CD8-positive, alpha-beta memory T cell (primary cell): ENCODE results near the gene SLC35E4. TPM values are rescaled to one million over a fixed set of nuclear protein-coding genes. Genes with fewer than 3 reads are reported as not detected.

Experiments used
- CTCF ChIA-PET: fragments of 350-600 bp; sonication (Branson Sonifier 250); formaldehyde crosslinking; loops from one replicate; lab custom pipeline; 2021; ENCODE audit warnings: antibody characterized with exemption; lab: Charles Lee
- POLR2A ChIA-PET: fragments of 350-600 bp; sonication (Branson Sonifier 250); formaldehyde crosslinking; loops from one replicate; lab custom pipeline; 2021; ENCODE audit warnings: antibody characterized with exemption; lab: Charles Lee
- DNase-seq, 5 donors: peaks; one replicate each; pipeline versions ENCODE4 v3.0.0 to v3.0.0-alpha.2; 2020 to 2022; ENCODE audit warnings: mixed read lengths in 1 of 5
- H3K27ac ChIP-seq: one replicate; pipeline ENCODE4 v1.7.0; 2013; ENCODE audit warnings: low read depth, mild to moderate bottlenecking, low read length, moderate library complexity
- H3K27me3 ChIP-seq: 2 replicates; pipeline ENCODE4 v1.7.0; 2013; ENCODE audit warnings: low read length, mild to moderate bottlenecking; ENCODE audit not compliant: insufficient read depth, poor library complexity, severe bottlenecking
- H3K36me3 ChIP-seq: 2 replicates; pipeline ENCODE4 v1.7.0; 2013; ENCODE audit warnings: mild to moderate bottlenecking, low read length, moderate library complexity; ENCODE audit not compliant: insufficient read depth
- H3K4me1 ChIP-seq: 2 replicates; pipeline ENCODE4 v1.7.0; 2013; ENCODE audit warnings: mild to moderate bottlenecking, low read length, moderate library complexity; ENCODE audit not compliant: insufficient read depth
- H3K4me3 ChIP-seq: 2 replicates; pipeline ENCODE4 v1.7.0; 2013; ENCODE audit warnings: mild to moderate bottlenecking, low read length
- H3K9me3 ChIP-seq: 2 replicates; pipeline ENCODE4 v1.7.0; 2013; ENCODE audit warnings: mild to moderate bottlenecking, low read length
- H3K27ac Mint-ChIP-seq, 8 donors: one replicate each; pipeline ENCODE4 v1.8.0; 2020 to 2021; ENCODE audit warnings: mixed read lengths in 8 of 8, mild to moderate bottlenecking in 6 of 8, inconsistent platforms in 3 of 8, moderate library complexity in 3 of 8
- H3K27me3 Mint-ChIP-seq, 2 donors: one replicate each; pipeline ENCODE4 v1.8.0; 2020 to 2021; ENCODE audit warnings: mixed read lengths in 2 of 2, mild to moderate bottlenecking in 1 of 2, moderate library complexity in 1 of 2
- H3K36me3 Mint-ChIP-seq, 3 donors: one replicate each; pipeline ENCODE4 v1.8.0; 2020 to 2021; ENCODE audit warnings: mixed read lengths in 3 of 3, inconsistent platforms in 1 of 3, mild to moderate bottlenecking in 1 of 3
- H3K4me1 Mint-ChIP-seq, 3 donors: one replicate each; pipeline ENCODE4 v1.8.0; 2020 to 2021; ENCODE audit warnings: mixed read lengths in 3 of 3, inconsistent platforms in 1 of 3, mild to moderate bottlenecking in 1 of 3
- H3K4me3 Mint-ChIP-seq, 7 donors: one replicate each; pipeline ENCODE4 v1.8.0; 2020 to 2021; ENCODE audit warnings: mixed read lengths in 7 of 7, mild to moderate bottlenecking in 6 of 7, moderate library complexity in 4 of 7, inconsistent platforms in 2 of 7
- H3K9me3 Mint-ChIP-seq, 5 donors: one replicate each; pipeline ENCODE4 v1.8.0; 2020 to 2022; ENCODE audit warnings: mixed read lengths in 5 of 5, mild to moderate bottlenecking in 3 of 5, moderate library complexity in 2 of 5, inconsistent platforms in 1 of 5
- polyA plus RNA-seq: library from polyadenylated mRNA; unstranded; fragments of 300-500 nt; fragmentation: Illumina TruSeq; gene quantifications from one replicate; pipeline ENCODE4 v1.2.3, GENCODE V29; 2021
- total RNA-seq, 2 experiments: library from RNA; stranded (reverse); gene quantifications; one replicate each; pipeline ENCODE4 v1.2.3, GENCODE V29; 2021

SLC35E4 gene
- total and polyA plus RNA-seq, 3 experiments from 2014 or later: 3.3 to 8.4 (median 7.1) TPM

GRCh38 chr22:30606455-30607299 lies 28.9 kb upstream of the SLC35E4 start, which contains the start of gene TCN2:
Gene TCN2 (plus strand): TSS chr22:30607174. CDS start chr22:30607332, 158 bp downstream.
- Mint-ChIP-seq H3K4me1 (peaks cover 13 to 17% (median 15%) of the 10 kb centered on the region in 3 donors), H3K4me3 (peak within 1 kb of the TSS; percentile 59 to 88 (median 79)), H3K27me3 (peaks cover 11 to 14% of the 10 kb centered on the region in 2 donors), H3K27ac (peak within 1 kb of the TSS in 5 of 8 donors; percentile 14 to 83 (median 52)), H3K9me3 (no peaks in the 10 kb centered on the region), H3K36me3 (no peaks in the 10 kb centered on the region)
- Histone ChIP-seq H3K36me3 (no peaks in the 10 kb centered on the region), H3K27ac (peak within 1 kb of the TSS; percentile 12), H3K9me3 (no peaks in the 10 kb centered on the region), H3K4me1 (peaks cover 18% of the 10 kb centered on the region), H3K4me3 (peak within 1 kb of the TSS; percentile 72), H3K27me3 (no peaks in the 10 kb centered on the region)
- DNase-seq: peak in 1 of 5 donors; percentile 19
- ChIA-PET CTCF (interaction anchor here (0.9 to 1.8 kb wide), 3 partner anchors 11 to 28 kb away, joined by 3 to 5 read pairs (median 5); no protein-coding TSS in a partner anchor), POLR2A (no interaction called here)

DNA sequence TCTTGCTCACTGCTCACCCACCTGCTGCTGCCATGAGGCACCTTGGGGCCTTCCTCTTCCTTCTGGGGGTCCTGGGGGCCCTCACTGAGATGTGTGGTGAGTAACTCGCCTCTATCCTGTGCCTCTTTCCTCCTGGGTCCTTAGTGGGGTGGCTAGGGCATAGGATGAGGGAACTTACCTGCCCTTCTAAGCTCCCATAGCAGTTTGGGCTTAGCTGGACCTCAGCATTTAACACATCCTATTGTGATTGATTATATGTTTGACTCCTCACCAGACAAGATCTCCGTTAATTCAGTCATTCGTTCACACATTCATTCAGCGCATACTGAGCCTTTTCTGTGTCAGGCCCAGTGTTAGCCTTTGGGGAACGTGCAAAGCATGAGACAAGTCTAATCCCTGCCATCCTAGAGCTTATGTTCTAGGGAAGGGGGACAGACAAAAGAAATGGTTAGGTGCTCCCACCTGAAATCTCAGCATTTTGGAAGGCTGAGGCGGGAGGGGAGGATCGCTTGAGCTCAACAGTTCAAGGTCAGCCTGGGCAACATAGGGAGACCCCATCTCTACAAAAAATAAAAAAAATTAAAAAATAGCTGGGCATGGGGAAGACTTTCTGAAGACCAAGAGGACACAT lies 28.2 kb upstream of the SLC35E4 start:
- peaks cover 11 to 14% of the 10 kb centered on the region in 2 donors for H3K27me3 Mint-ChIP-seq
- peaks cover 13 to 17% (median 15%) of the 10 kb centered on the region in 3 donors for H3K4me1 Mint-ChIP-seq
- DNase-seq: peak in 1 of 5 donors; percentile 4
- POLR2A ChIA-PET: interaction anchor here (0.5 kb wide), 1 partner anchor 804 kb away, joined by 10 read pairs; no protein-coding TSS in a partner anchor
- H3K27me3 ChIP-seq: no peaks in the 10 kb centered on the region
- peak overlapping the region; percentile 72 for H3K4me3 ChIP-seq
- CTCF ChIA-PET: interaction anchor here (0.7 to 1.8 kb wide), 3 partner anchors 9 to 27 kb away, joined by 3 to 5 read pairs (median 5); no protein-coding TSS in a partner anchor
- no peaks in the 10 kb centered on the region for H3K9me3 Mint-ChIP-seq
- H3K36me3 Mint-ChIP-seq: no peaks in the 10 kb centered on the region
- H3K36me3 ChIP-seq: no peaks in the 10 kb centered on the region
- H3K27ac ChIP-seq: peak overlapping the region; percentile 12
- peaks cover 18% of the 10 kb centered on the region for H3K4me1 ChIP-seq
- peak overlapping the region in 6 of 7 donors; percentile 59 to 88 (median 82) for H3K4me3 Mint-ChIP-seq
- no peaks in the 10 kb centered on the region for H3K9me3 ChIP-seq
- H3K27ac Mint-ChIP-seq: peak overlapping the region in 5 of 8 donors; percentile 14 to 83 (median 52)

DNA sequence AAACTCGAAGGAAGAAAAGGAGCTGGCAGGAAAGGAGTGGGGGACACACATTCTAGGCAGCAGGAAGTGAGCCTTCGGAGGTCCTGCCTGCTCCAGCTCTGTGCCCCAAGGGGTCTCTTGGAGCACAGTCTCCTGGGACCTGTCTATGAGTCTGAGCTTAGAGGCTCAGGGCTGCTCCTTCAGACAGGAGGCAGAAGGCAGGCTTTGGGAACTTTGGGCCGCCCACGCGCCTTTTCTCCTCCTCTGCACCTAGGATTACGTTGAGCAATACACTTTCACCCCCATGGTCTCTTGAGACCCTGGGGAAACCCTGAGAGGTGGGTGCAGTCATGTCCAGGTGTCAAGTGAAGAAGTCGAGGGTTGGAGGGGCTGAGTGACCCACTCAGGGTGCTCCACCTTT lies 27.6 kb upstream of the SLC35E4 start:
- no peak overlapping the region for H3K4me3 Mint-ChIP-seq
- Histone ChIP-seq H3K9me3 (no peaks in the 10 kb centered on the region), H3K4me1 (peaks cover 18% of the 10 kb centered on the region), H3K36me3 (no peaks in the 10 kb centered on the region), H3K4me3 (no peak overlapping the region), H3K27ac (peak overlapping the region; percentile 12), H3K27me3 (no peaks in the 10 kb centered on the region)
- ChIA-PET POLR2A (interaction anchor here (0.5 kb wide), 1 partner anchor 803 kb away, joined by 10 read pairs; no protein-coding TSS in a partner anchor), CTCF (interaction anchor here (0.7 to 0.9 kb wide), 2 partner anchors 8 to 27 kb away, joined by 3 to 5 read pairs; no protein-coding TSS in a partner anchor)
- H3K36me3 Mint-ChIP-seq: no peaks in the 10 kb centered on the region
- no peaks in the 10 kb centered on the region for H3K9me3 Mint-ChIP-seq
- H3K27ac Mint-ChIP-seq: no peak overlapping the region
- H3K27me3 Mint-ChIP-seq: peaks cover 11 to 14% of the 10 kb centered on the region in 2 donors
- peaks cover 13 to 17% (median 15%) of the 10 kb centered on the region in 3 donors for H3K4me1 Mint-ChIP-seq
- no peak for DNase-seq

GRCh38 chr22:30609260-30610185 lies 26.1 kb upstream of the SLC35E4 start:
- no peak overlapping the region for H3K4me3 ChIP-seq
- H3K9me3 Mint-ChIP-seq: no peaks in the 10 kb centered on the region
- no peaks in the 10 kb centered on the region for H3K9me3 ChIP-seq
- peak overlapping the region in 1 of 8 donors; percentile 68 for H3K27ac Mint-ChIP-seq
- peak overlapping the region in 1 of 7 donors; percentile 7 for H3K4me3 Mint-ChIP-seq
- H3K36me3 ChIP-seq: no peaks in the 10 kb centered on the region
- no peak for DNase-seq
- peaks cover 13 to 17% (median 15%) of the 10 kb centered on the region in 3 donors for H3K4me1 Mint-ChIP-seq
- ChIA-PET CTCF (no interaction called here), POLR2A (no interaction called here)
- H3K36me3 Mint-ChIP-seq: no peaks in the 10 kb centered on the region
- peaks cover 18% of the 10 kb centered on the region for H3K4me1 ChIP-seq
- H3K27me3 Mint-ChIP-seq: peaks cover 14% of the 10 kb centered on the region in 2 donors
- peak overlapping the region; percentile 59 for H3K27ac ChIP-seq
- no peaks in the 10 kb centered on the region for H3K27me3 ChIP-seq

DNA sequence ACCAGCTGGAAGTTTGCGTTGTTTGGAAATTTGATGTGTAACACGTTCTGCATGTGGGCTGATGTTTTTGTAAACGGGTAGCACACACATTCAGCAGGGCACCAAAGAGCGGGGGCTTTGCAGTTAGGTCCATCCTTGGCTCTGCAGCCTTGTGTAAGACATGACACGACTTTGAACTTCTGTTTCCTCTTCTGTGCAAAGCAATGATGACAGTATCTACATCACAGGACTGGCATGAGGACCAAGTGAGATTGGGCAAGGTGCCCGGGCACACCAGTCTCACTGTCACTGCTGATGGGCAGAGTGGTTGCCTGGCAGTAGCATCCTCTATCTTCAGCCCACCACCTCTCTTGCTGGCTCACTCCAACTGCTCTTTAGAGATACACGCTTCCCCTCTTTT lies 25.3 kb upstream of the SLC35E4 start:
- peaks cover 13 to 17% (median 15%) of the 10 kb centered on the region in 3 donors for H3K4me1 Mint-ChIP-seq

GRCh38 chr22:30611197-30611596 lies 24.4 kb upstream of the SLC35E4 start:
- Mint-ChIP-seq H3K4me3 (no peak overlapping the region), H3K4me1 (peaks cover 6 to 10% (median 10%) of the 10 kb centered on the region in 3 donors), H3K27me3 (peaks cover 17 to 20% of the 10 kb centered on the region in 2 donors), H3K36me3 (no peaks in the 10 kb centered on the region), H3K27ac (peak overlapping the region in 1 of 8 donors; percentile 2), H3K9me3 (no peaks in the 10 kb centered on the region)
- no peak overlapping the region for H3K27ac ChIP-seq
- peaks cover 12% of the 10 kb centered on the region for H3K4me1 ChIP-seq
- no peaks in the 10 kb centered on the region for H3K27me3 ChIP-seq
- DNase-seq: no peak
- H3K4me3 ChIP-seq: no peak overlapping the region
- ChIA-PET CTCF (no interaction called here), POLR2A (no interaction called here)
- H3K9me3 ChIP-seq: no peaks in the 10 kb centered on the region
- H3K36me3 ChIP-seq: no peaks in the 10 kb centered on the region

More for the DNA sequence above, 25.3 kb upstream of the SLC35E4 start:
- ChIA-PET CTCF (no interaction called here), POLR2A (no interaction called here)
- no peak for DNase-seq
- Histone ChIP-seq H3K36me3 (no peaks in the 10 kb centered on the region), H3K27me3 (no peaks in the 10 kb centered on the region), H3K27ac (no peak overlapping the region), H3K9me3 (no peaks in the 10 kb centered on the region), H3K4me3 (no peak overlapping the region), H3K4me1 (peaks cover 18% of the 10 kb centered on the region)
- no peak overlapping the region for H3K27ac Mint-ChIP-seq
- no peaks in the 10 kb centered on the region for H3K36me3 Mint-ChIP-seq
- H3K27me3 Mint-ChIP-seq: peaks cover 17% of the 10 kb centered on the region in 2 donors
- H3K4me3 Mint-ChIP-seq: no peak overlapping the region
- no peaks in the 10 kb centered on the region for H3K9me3 Mint-ChIP-seq

- Mint-ChIP-seq H3K9me3 (no peaks in the 10 kb centered on the region), H3K4me3 (no peak overlapping the region), H3K27ac (no peak overlapping the region), H3K36me3 (no peaks in the 10 kb centered on the region), H3K27me3 (peaks cover 17 to 21% of the 10 kb centered on the region in 2 donors), H3K4me1 (no peaks in the 10 kb centered on the region)
- Histone ChIP-seq H3K27me3 (no peaks in the 10 kb centered on the region), H3K9me3 (no peaks in the 10 kb centered on the region), H3K36me3 (no peaks in the 10 kb centered on the region), H3K4me3 (no peak overlapping the region), H3K4me1 (no peaks in the 10 kb centered on the region), H3K27ac (no peak overlapping the region)
- no peak for DNase-seq
- CTCF ChIA-PET: no interaction called here
- POLR2A ChIA-PET: no interaction called here
Observed at GRCh38 chr22:30612789-30613188, 22.8 kb upstream of the SLC35E4 start.
